GM18907 (cell line): ENCODE measurements around the gene FGF14.

Source experiments
- ATAC-seq: cut with Tn5 transposase; IDR thresholded peaks from one replicate; pipeline ENCODE4 v1.9.1; 2021; ENCODE audit warnings: mild to moderate bottlenecking, moderate library complexity; ENCODE audit not compliant: unreplicated experiment

FGF14 gene

GRCh38 chr13:102198418-102199311, 203.2 kb downstream of the FGF14 start:
- no peak for ATAC-seq

GRCh38 chr13:102197193-102197592, 204.7 kb downstream of the FGF14 start:
- ATAC-seq: no peak

- no peak for ATAC-seq
Observed at GRCh38 chr13:102195566-102196462, 206.0 kb downstream of the FGF14 start.

- no peak for ATAC-seq
Observed at GRCh38 chr13:102192858-102193257, 209.0 kb downstream of the FGF14 start.

GRCh38 chr13:102191951-102192502, 209.8 kb downstream of the FGF14 start:
- ATAC-seq: no peak

- no peak for ATAC-seq
Observed at GRCh38 chr13:102190930-102191329, 210.9 kb downstream of the FGF14 start.

GRCh38 chr13:102187313-102187712, 214.5 kb downstream of the FGF14 start:
- ATAC-seq: no peak

- ATAC-seq: no peak
Observed at GRCh38 chr13:102185375-102185984, 216.4 kb downstream of the FGF14 start.

GRCh38 chr13:102183509-102184182, 218.2 kb downstream of the FGF14 start:
- no peak for ATAC-seq

GRCh38 chr13:102182170-102182569, 219.7 kb downstream of the FGF14 start:
- ATAC-seq: no peak

- ATAC-seq: no peak
Observed at GRCh38 chr13:102177431-102177830, 224.4 kb downstream of the FGF14 start.

- ATAC-seq: no peak
Observed at GRCh38 chr13:102176846-102177245, 225.0 kb downstream of the FGF14 start.

- no peak for ATAC-seq
Observed at GRCh38 chr13:102172406-102172805, 229.4 kb downstream of the FGF14 start.

- ATAC-seq: no peak
Observed at GRCh38 chr13:102170305-102170704, 231.5 kb downstream of the FGF14 start.

GRCh38 chr13:102169471-102170015, 232.3 kb downstream of the FGF14 start:
- ATAC-seq: no peak

GRCh38 chr13:102152790-102153189, 249.1 kb downstream of the FGF14 start:
- no peak for ATAC-seq

GRCh38 chr13:102147353-102147752, 254.5 kb downstream of the FGF14 start:
- ATAC-seq: no peak

GRCh38 chr13:102145750-102146149, 256.1 kb downstream of the FGF14 start:
- no peak for ATAC-seq

GRCh38 chr13:102142473-102142826, 259.4 kb downstream of the FGF14 start:
- no peak for ATAC-seq
